Pancreas (tissue), 10 donors: Measurements from ENCODE around the gene STAG1. TPM values are rescaled to one million over a fixed set of nuclear protein-coding genes. Genes with fewer than 3 reads are reported as not detected.

Experiments used
- ATAC-seq, 4 donors: fragments of 200-7000 bp; cut with Tn5 transposase; one replicate each; pipeline versions ENCODE4 v1.8.0 to v1.9.1; 2020; ENCODE audit warnings: mild to moderate bottlenecking in 4 of 4, moderate library complexity in 4 of 4
- DNase-seq, 6 donors: peaks; one replicate each; pipeline ENCODE4 v3.0.0-alpha.2; 2020
- FAIRE-seq: peaks from 2 replicates; lab custom pipeline; 2012; peaks lifted over from hg19 to GRCh38; lab: Jason Lieb, UNC
- H3K27ac ChIP-seq, 4 donors: fragments of 200-600 bp; sonication (generic); 1 replicate in 3 of 4; 2 replicates in 1 of 4; pipeline versions ENCODE4 v1.5.0 to v1.8.0; 2020
- H3K27me3 ChIP-seq, 4 donors: fragments of 200-600 bp; one replicate each; pipeline ENCODE4 v1.8.0; 2021
- H3K36me3 ChIP-seq, 3 donors: fragments of 200-600 bp; sonication (generic) in 1 of 3; one replicate each; pipeline versions ENCODE4 v1.5.0 to v1.8.0; 2020 to 2021
- H3K4me1 ChIP-seq, 3 donors: fragments of 200-600 bp; one replicate each; pipeline ENCODE4 v1.8.0; 2021
- H3K4me3 ChIP-seq, 4 donors: fragments of 200-600 bp; sonication (generic) in 2 of 4; one replicate each; pipeline versions ENCODE4 v1.5.0 to v1.8.0; 2020 to 2021
- H3K9me3 ChIP-seq, 4 donors: fragments of 200-600 bp; one replicate each; pipeline ENCODE4 v1.8.0; 2021
- CTCF ChIP-seq, 4 donors: fragments of 200-600 bp; sonication (generic) in 3 of 4; IDR thresholded peaks; one replicate each; pipeline versions ENCODE4 v1.5.0 to v1.8.0; 2021; ENCODE audit warnings: antibody characterized with exemption in 4 of 4
- WGBS, 2 donors: extraction: QIAGEN DNeasy Blood & Tissue Kit; methylation state at CpG; one replicate each; pipeline ENCODE4 v1.1.7; 2013; 5-methylcytosine and 5-hydroxymethylcytosine counted together
- intact Hi-C, 3 donors: fragments of 100-400 bp; cut with DNase I; formaldehyde crosslinking; loops; one replicate each; pipeline versions ENCODE4 v1.11.1 to v1.14.2; 2022
- polyA plus RNA-seq, 2 donors: library from polyadenylated mRNA; stranded (reverse); fragments of 200-250 nt; gene quantifications; one replicate each; pipeline ENCODE4 v1.2.3, GENCODE V29; 2013
- total RNA-seq, 6 donors: library from RNA; stranded (reverse); fragmentation: NEBNext Ultra II Directional in 4 of 6; extraction: Animal tissue kit (Norgen Biotek cat#: 25700) in 4 of 6; gene quantifications; one replicate each; pipeline versions ENCODE4 v1.2.1 to v1.2.4, GENCODE V29; 2021 to 2023
- donor health status: healthy with polysubstance abuse.
- donor health status: DM: no; HTN: no; CAD: no; lungs with moderate emphysema.
- donor health status: DM: no; HTN: no; CAD: no.
- donor health status: control.
- donor health status: control.
- donor health status: Bipolar disorder and iron deficiency.
- donor health status: DM: yes; HTN: yes; CAD: no.
- donor health status: DM: no; HTN: no; CAD: no.
- donor health status: DM: no; HTN: no; CAD: no.
- donor health status: DM: yes; HTN: yes; CAD: no.

Gene STAG1
- total and polyA plus RNA-seq, 8 donors, result 6.8 to 24.1 (median 18.6) TPM

GRCh38 chr3:136456196-136456595 lies 296.0 kb downstream of the STAG1 start:
- ATAC-seq (no peak), FAIRE-seq (peak; percentile 45), DNase-seq (no peak)
- Histone ChIP-seq H3K4me3 (no peak overlapping the region), H3K27me3 (no peaks in the 10 kb centered on the region), H3K4me1 (no peaks in the 10 kb centered on the region), H3K9me3 (peaks cover 0 to 16% (median 5%) of the 10 kb centered on the region in 4 donors), H3K27ac (no peak overlapping the region), H3K36me3 (peaks cover 0 to 22% (median 0%) of the 10 kb centered on the region in 3 donors)
- no peak for TF ChIP-seq CTCF (IDR thresholded peaks at IDR 0.05)
- 98% methylated on average over 2 of the region's 2 CpGs for WGBS, 2 donors
- intact Hi-C loops, result no loop called here

- intact Hi-C loops, result no loop called here
- H3K4me1 ChIP-seq, result no peaks in the 10 kb centered on the region
Observed at GRCh38 chr3:136444581-136444980, 307.6 kb downstream of the STAG1 start.

GRCh38 chr3:136437043-136437442 lies 315.1 kb downstream of the STAG1 start:
- ATAC-seq, result no peak
- Histone ChIP-seq H3K4me1 (no peaks in the 10 kb centered on the region), H3K36me3 (peaks cover 0 to 8% (median 0%) of the 10 kb centered on the region in 3 donors), H3K9me3 (no peaks in the 10 kb centered on the region), H3K4me3 (no peak overlapping the region), H3K27me3 (no peaks in the 10 kb centered on the region), H3K27ac (no peak overlapping the region)
- WGBS, 2 donors, result 90 to 93% methylated on average over 2 of the region's 2 CpGs
- TF ChIP-seq CTCF (IDR thresholded peaks at IDR 0.05), result no peak
- no peak for DNase-seq
- intact Hi-C loops, result no loop called here
- no peak for FAIRE-seq

More at GRCh38 chr3:136444581-136444980, 307.6 kb downstream of the STAG1 start:
- FAIRE-seq (no peak), ATAC-seq (no peak), DNase-seq (no peak)
- no peak overlapping the region for H3K27ac ChIP-seq
- WGBS, 2 donors, result 97 to 98% methylated on average over 3 of the region's 3 CpGs
- TF ChIP-seq CTCF (IDR thresholded peaks at IDR 0.05), result no peak
- no peaks in the 10 kb centered on the region for H3K9me3 ChIP-seq
- H3K27me3 ChIP-seq, result no peaks in the 10 kb centered on the region
- H3K36me3 ChIP-seq, result peaks cover 0 to 10% (median 0%) of the 10 kb centered on the region in 3 donors
- no peak overlapping the region for H3K4me3 ChIP-seq

- intact Hi-C loops, result no loop called here
- FAIRE-seq, result no peak
- H3K9me3 ChIP-seq, result no peaks in the 10 kb centered on the region
- no peaks in the 10 kb centered on the region for H3K36me3 ChIP-seq
- no peak for TF ChIP-seq CTCF (IDR thresholded peaks at IDR 0.05)
- no peak overlapping the region for H3K27ac ChIP-seq
- no peaks in the 10 kb centered on the region for H3K27me3 ChIP-seq
- no peak for DNase-seq
- H3K4me1 ChIP-seq, result no peaks in the 10 kb centered on the region
- H3K4me3 ChIP-seq, result no peak overlapping the region
- WGBS, 2 donors, result 62 to 75% methylated on average over 2 of the region's 2 CpGs
- ATAC-seq, result no peak
Observed at GRCh38 chr3:136434429-136434828, 317.7 kb downstream of the STAG1 start.

- no peak overlapping the region for H3K27ac ChIP-seq
- DNase-seq (no peak), ATAC-seq (no peak), FAIRE-seq (no peak)
- H3K4me3 ChIP-seq, result no peak overlapping the region
- intact Hi-C loops, result no loop called here
- TF ChIP-seq CTCF (IDR thresholded peaks at IDR 0.05), result no peak
- WGBS, 2 donors, result 98 to 100% methylated on average over 4 of the region's 4 CpGs
- H3K9me3 ChIP-seq, result no peaks in the 10 kb centered on the region
- no peaks in the 10 kb centered on the region for H3K4me1 ChIP-seq
- no peaks in the 10 kb centered on the region for H3K27me3 ChIP-seq
- H3K36me3 ChIP-seq, result no peaks in the 10 kb centered on the region
Observed at GRCh38 chr3:136432685-136433084, 319.5 kb downstream of the STAG1 start.
